ENCODE measurements around the gene SRP54.
"Not testable (repeated sequence)": the region's sequence is repeated elsewhere in the genome, so short reads cannot be mapped to it uniquely, and the experiment has no call there.

SRP54 gene

DNA sequence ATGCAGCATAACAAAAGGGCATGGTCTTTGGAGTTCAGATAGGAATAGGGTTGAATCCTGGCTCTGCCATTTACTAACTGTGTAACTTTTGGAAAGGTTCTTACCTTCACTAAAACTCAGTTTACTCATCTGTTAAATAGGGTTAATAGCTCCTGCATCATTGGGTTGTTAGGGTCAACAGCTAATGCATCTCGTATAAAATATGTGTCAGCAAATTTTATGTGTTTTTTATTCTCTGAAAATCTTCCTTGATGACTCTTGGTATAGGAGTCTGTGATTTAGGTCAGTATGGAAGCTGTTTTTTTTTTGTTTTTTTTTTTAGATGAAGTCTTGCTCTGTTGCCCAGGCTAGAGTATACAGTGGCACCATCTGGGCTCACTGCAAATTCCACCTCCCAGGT, 36.1 kb upstream of the SRP54 start:
- H3K4me3 ChIP-seq (ENCODE audit: low read depth, low read length), result no peak overlapping the region
- TF ChIP-seq CTCF (IDR thresholded peaks at IDR 0.05; ENCODE audit: borderline replicate concordance, insufficient read depth, low read depth, low read length), result no peak

DNA sequence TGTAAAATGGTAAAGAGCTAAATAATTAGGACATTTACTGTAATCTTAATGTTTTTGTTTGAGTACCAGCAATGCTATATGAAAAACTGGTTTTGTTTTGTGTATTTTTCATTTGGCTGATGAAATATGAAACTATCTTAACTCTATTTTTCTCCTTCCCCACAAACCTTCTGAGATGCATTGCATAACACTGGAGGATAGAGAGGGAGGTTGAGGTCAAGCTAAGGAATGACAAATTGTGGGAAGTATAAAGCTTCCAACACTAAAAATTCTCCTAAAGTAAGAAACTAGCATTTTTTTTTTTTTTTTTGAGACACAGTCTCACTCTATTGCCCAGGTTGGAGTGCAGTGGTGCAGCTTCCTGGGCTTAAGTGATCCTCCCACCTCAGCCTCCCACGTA, 31.5 kb upstream of the SRP54 start:
- TF ChIP-seq CTCF (IDR thresholded peaks at IDR 0.05; ENCODE audit: borderline replicate concordance, insufficient read depth, low read depth, low read length), result no peak
- no peak overlapping the region for H3K4me3 ChIP-seq (ENCODE audit: low read depth, low read length)

- H3K4me3 ChIP-seq (ENCODE audit: low read depth, low read length), result no peak overlapping the region
- no peak for TF ChIP-seq CTCF (IDR thresholded peaks at IDR 0.05; ENCODE audit: borderline replicate concordance, insufficient read depth, low read depth, low read length)
Measured at GRCh38 chr14:34956931-34957330, 25.9 kb upstream of the SRP54 start.

GRCh38 chr14:34957771-34958286, 25.0 kb upstream of the SRP54 start:
- TF ChIP-seq CTCF (IDR thresholded peaks at IDR 0.05; ENCODE audit: borderline replicate concordance, insufficient read depth, low read depth, low read length), result no peak

GRCh38 chr14:34962106-34962505, 20.7 kb upstream of the SRP54 start:
- H3K4me3 ChIP-seq (ENCODE audit: low read depth, low read length), result not testable (repeated sequence)

More at GRCh38 chr14:34957771-34958286, 25.0 kb upstream of the SRP54 start:
- H3K4me3 ChIP-seq (ENCODE audit: low read depth, low read length), result no peak overlapping the region

GRCh38 chr14:34964977-34965764, 17.6 kb upstream of the SRP54 start:
- no peak for TF ChIP-seq CTCF (IDR thresholded peaks at IDR 0.05; ENCODE audit: borderline replicate concordance, insufficient read depth, low read depth, low read length)
- no peak overlapping the region for H3K4me3 ChIP-seq (ENCODE audit: low read depth, low read length)

DNA sequence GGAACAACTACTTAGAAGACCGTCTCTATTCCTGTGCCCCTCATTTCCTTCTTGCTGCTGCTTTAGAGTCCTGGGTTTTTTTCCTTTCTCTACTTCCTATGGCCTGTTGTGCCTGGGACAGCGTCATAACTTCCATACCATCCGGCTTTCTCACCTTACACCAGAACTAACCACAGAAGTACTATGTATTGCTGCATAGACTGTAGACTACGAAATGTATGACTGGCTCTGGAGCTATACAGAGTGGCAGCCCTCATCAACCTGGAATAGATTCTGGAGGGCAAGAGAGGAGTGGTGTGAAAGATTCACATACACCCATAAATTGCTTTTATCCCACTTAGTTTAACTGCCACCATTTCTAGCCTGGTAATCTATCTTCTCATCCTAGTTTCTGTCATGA, 16.9 kb upstream of the SRP54 start:
- H3K4me3 ChIP-seq (ENCODE audit: low read depth, low read length), result no peak overlapping the region
- TF ChIP-seq CTCF (IDR thresholded peaks at IDR 0.05; ENCODE audit: borderline replicate concordance, insufficient read depth, low read depth, low read length), result no peak

All from GM12875 (cell line).